ENCODE data around the gene PHF21B. TPM values are rescaled to one million over a fixed set of nuclear protein-coding genes. Genes with fewer than 3 reads are reported as not detected.

PHF21B gene
- total and polyA plus RNA-seq, 12 donors = 0.30 to 4.4 (median 1.8) TPM

DNA sequence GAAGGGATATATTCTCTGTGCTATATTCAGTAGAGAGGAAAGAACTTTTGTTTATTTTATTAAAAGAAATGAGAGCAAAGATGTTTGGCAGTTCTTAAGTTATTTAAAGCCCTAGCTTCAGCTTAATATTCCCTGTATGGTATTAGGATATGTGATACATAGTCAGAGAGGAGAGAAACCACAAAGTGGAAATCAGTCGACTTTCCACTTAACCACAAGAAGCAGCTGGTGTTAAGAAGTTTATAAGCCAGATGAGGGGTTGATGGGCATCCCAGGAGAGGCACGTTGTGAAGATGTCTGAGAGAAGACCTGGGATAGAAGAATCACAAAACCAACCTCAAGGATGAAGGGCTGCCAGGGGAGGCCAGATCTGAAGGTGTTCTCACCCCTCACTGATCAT lies 23.3 kb upstream of the PHF21B start:
- Histone ChIP-seq H3K27ac (no peak overlapping the region), H3K4me3 (no peak overlapping the region), H3K27me3 (no peaks in the 10 kb centered on the region), H3K36me3 (replicated peaks in 1 of 2) (no peaks in the 10 kb centered on the region), H3K4me1 (replicated peaks in 1 of 2) (no peaks in the 10 kb centered on the region), H3K9me3 (replicated peaks in 1 of 3) (no peaks in the 10 kb centered on the region)
- no peak for DNase-seq
- 32 to 53% (median 46%) methylated on average over 2 of the region's 2 CpGs for WGBS, 4 donors
- TF ChIP-seq, protein P1, sequence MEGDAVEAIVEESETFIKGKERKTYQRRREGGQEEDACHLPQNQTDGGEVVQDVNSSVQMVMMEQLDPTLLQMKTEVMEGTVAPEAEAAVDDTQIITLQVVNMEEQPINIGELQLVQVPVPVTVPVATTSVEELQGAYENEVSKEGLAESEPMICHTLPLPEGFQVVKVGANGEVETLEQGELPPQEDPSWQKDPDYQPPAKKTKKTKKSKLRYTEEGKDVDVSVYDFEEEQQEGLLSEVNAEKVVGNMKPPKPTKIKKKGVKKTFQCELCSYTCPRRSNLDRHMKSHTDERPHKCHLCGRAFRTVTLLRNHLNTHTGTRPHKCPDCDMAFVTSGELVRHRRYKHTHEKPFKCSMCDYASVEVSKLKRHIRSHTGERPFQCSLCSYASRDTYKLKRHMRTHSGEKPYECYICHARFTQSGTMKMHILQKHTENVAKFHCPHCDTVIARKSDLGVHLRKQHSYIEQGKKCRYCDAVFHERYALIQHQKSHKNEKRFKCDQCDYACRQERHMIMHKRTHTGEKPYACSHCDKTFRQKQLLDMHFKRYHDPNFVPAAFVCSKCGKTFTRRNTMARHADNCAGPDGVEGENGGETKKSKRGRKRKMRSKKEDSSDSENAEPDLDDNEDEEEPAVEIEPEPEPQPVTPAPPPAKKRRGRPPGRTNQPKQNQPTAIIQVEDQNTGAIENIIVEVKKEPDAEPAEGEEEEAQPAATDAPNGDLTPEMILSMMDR (IDR thresholded peaks at IDR 0.05) = no peak
- TF ChIP-seq POLR2A (IDR thresholded peaks at IDR 0.05) = no peak
- intact Hi-C loops (cut with DNase I) = no loop called here

- Histone ChIP-seq H3K4me3 (no peak overlapping the region), H3K9me3 (replicated peaks in 1 of 3) (no peaks in the 10 kb centered on the region), H3K27ac (no peak overlapping the region), H3K4me1 (replicated peaks in 1 of 2) (no peaks in the 10 kb centered on the region), H3K36me3 (replicated peaks in 1 of 2) (no peaks in the 10 kb centered on the region), H3K27me3 (no peaks in the 10 kb centered on the region)
- no peak for TF ChIP-seq POLR2A (IDR thresholded peaks at IDR 0.05)
- TF ChIP-seq, protein P1 (IDR thresholded peaks at IDR 0.05) = no peak
- no peak for DNase-seq
- WGBS, 4 donors = 71 to 81% (median 77%) methylated on average over 1 of the region's 1 CpG
- intact Hi-C loops (cut with DNase I) = no loop called here
Measured at GRCh38 chr22:45031629-45032403, 22.0 kb upstream of the PHF21B start.

GRCh38 chr22:45029501-45029900 lies 19.7 kb upstream of the PHF21B start:
- intact Hi-C loops (cut with DNase I) = no loop called here
- no peak for DNase-seq
- Histone ChIP-seq H3K27ac (no peak overlapping the region), H3K36me3 (replicated peaks in 1 of 2) (no peaks in the 10 kb centered on the region), H3K4me3 (no peak overlapping the region), H3K27me3 (no peaks in the 10 kb centered on the region), H3K9me3 (replicated peaks in 1 of 3) (no peaks in the 10 kb centered on the region), H3K4me1 (replicated peaks in 1 of 2) (no peaks in the 10 kb centered on the region)
- TF ChIP-seq, protein P1 (IDR thresholded peaks at IDR 0.05) = no peak
- TF ChIP-seq POLR2A (IDR thresholded peaks at IDR 0.05) = no peak
- WGBS, 4 donors = 66 to 80% (median 73%) methylated on average over 5 to 6 of the region's 6 CpGs

- no peaks in the 10 kb centered on the region for H3K4me1 ChIP-seq (replicated peaks in 1 of 2)
- no peaks in the 10 kb centered on the region for H3K9me3 ChIP-seq (replicated peaks in 1 of 3)
- DNase-seq = no peak
- no peak for TF ChIP-seq POLR2A (IDR thresholded peaks at IDR 0.05)
- TF ChIP-seq, protein P1 (IDR thresholded peaks at IDR 0.05) = no peak
- H3K4me3 ChIP-seq = no peak overlapping the region
- no peak overlapping the region for H3K27ac ChIP-seq
- intact Hi-C loops (cut with DNase I) = no loop called here
- H3K36me3 ChIP-seq (replicated peaks in 1 of 2) = no peaks in the 10 kb centered on the region
- peaks cover 16% of the 10 kb centered on the region for H3K27me3 ChIP-seq
- WGBS, 4 donors = 62 to 82% (median 78%) methylated on average over 6 of the region's 6 CpGs
Measured at GRCh38 chr22:45026511-45026910, 16.7 kb upstream of the PHF21B start.
